ENCODE results near the gene LMX1B. TPM values are rescaled to one million over a fixed set of nuclear protein-coding genes. Genes with fewer than 3 reads are reported as not detected.
"Not testable (repeated sequence)": the region's sequence is repeated elsewhere in the genome, so short reads cannot be mapped to it uniquely, and the experiment has no call there.

Gene LMX1B
- total and polyA plus RNA-seq, 2 donors (not counting 3 experiments of a cell fraction or from before 2014, with no cell fraction given) = not detected

DNA sequence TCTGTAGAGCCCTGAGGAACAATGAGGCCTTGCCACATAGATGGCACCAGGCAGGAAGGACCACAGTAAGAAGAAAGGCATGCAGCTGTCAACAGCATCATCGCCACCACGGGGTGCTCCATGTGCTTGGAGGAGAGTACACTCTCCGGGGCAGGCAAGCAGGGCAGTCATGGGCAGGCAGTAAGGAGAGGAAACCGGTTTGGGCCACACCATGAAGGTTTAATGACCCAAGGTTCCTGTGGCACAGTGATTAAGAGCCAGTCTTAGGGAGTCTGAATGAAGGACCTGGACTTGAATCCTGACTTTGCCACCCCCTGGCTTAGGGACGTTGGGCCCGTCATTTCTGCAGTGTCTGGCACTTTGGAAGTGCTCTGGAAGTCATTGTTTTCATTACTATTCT, 110.5 kb downstream of the LMX1B start:
- intact Hi-C loops (cut with micrococcal nuclease) = no loop called here
- dilution Hi-C loops (cut with MboI; ENCODE audit: extremely low pct_ligation_motif_present, low sequenced_read_pairs) = no loop called here
- Histone ChIP-seq H4K20me1 (replicated peaks; ENCODE audit: control insufficient read depth, extremely low read depth, insufficient read depth, low read length) (no peaks in the 10 kb centered on the region), H3K36me3 (ENCODE audit: control insufficient read depth in 2 of 2, extremely low read depth in 1 of 2, insufficient read depth in 2 of 2, low read length in 2 of 2) (no peaks in the 10 kb centered on the region), H3K4me3 (replicated peaks in 1 of 3; ENCODE audit: insufficient read depth in 1 of 3, low read depth in 1 of 3, low read length in 3 of 3) (no peak overlapping the region), H2AFZ (ENCODE audit: low read depth, low read length) (no peak overlapping the region), H3K4me2 (ENCODE audit: insufficient read depth, low read length) (no peak overlapping the region), H3K27ac (ENCODE audit: insufficient read depth, low read depth, low read length) (no peak overlapping the region), H3K4me1 (ENCODE audit: control insufficient read depth, extremely low read depth, insufficient read depth, low read length) (no peaks in the 10 kb centered on the region), H3K9me3 (replicated peaks; ENCODE audit: control insufficient read depth, insufficient read depth, low read length) (no peaks in the 10 kb centered on the region), H3K9me1 (replicated peaks; ENCODE audit: control insufficient read depth, extremely low read depth, insufficient read depth, low read length) (no peaks in the 10 kb centered on the region), H3K27me3 (ENCODE audit: control insufficient read depth in 2 of 2, insufficient read depth in 2 of 2, low read length in 2 of 2) (peaks cover 9 to 12% of the 10 kb centered on the region in 2 experiments), H3K9ac (replicated peaks; ENCODE audit: extremely low read depth, insufficient read depth, low read length) (no peak overlapping the region), H3K79me2 (ENCODE audit: control insufficient read depth, insufficient read depth, low read length) (no peaks in the 10 kb centered on the region)
- TF ChIP-seq JUN (IDR thresholded peaks at IDR 0.05; ENCODE audit: borderline replicate concordance, insufficient read depth, insufficient read length, low read depth) = no peak
- TF ChIP-seq MYC (IDR thresholded peaks at IDR 0.05; ENCODE audit: low read depth, low read length) = no peak
- no peak for TF ChIP-seq FOS (IDR thresholded peaks at IDR 0.05; ENCODE audit: borderline replicate concordance, insufficient read depth, low read length)
- TF ChIP-seq POLR2A (IDR thresholded peaks at IDR 0.05; ENCODE audit: low read depth, low read length) = no peak
- TF ChIP-seq GATA2 (IDR thresholded peaks at IDR 0.05; ENCODE audit: insufficient read depth, insufficient read length, low read depth, low read length) = no peak
- no peak for TF ChIP-seq EZH2 (IDR thresholded peaks at IDR 0.05; ENCODE audit: borderline replicate concordance, low read depth, low read length, severe bottlenecking)
- no peak for TF ChIP-seq POLR2AphosphoS5 (IDR thresholded peaks at IDR 0.05; ENCODE audit: insufficient read depth, low read depth, low read length)
- TF ChIP-seq, protein P1, sequence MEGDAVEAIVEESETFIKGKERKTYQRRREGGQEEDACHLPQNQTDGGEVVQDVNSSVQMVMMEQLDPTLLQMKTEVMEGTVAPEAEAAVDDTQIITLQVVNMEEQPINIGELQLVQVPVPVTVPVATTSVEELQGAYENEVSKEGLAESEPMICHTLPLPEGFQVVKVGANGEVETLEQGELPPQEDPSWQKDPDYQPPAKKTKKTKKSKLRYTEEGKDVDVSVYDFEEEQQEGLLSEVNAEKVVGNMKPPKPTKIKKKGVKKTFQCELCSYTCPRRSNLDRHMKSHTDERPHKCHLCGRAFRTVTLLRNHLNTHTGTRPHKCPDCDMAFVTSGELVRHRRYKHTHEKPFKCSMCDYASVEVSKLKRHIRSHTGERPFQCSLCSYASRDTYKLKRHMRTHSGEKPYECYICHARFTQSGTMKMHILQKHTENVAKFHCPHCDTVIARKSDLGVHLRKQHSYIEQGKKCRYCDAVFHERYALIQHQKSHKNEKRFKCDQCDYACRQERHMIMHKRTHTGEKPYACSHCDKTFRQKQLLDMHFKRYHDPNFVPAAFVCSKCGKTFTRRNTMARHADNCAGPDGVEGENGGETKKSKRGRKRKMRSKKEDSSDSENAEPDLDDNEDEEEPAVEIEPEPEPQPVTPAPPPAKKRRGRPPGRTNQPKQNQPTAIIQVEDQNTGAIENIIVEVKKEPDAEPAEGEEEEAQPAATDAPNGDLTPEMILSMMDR (IDR thresholded peaks at IDR 0.05; ENCODE audit: extremely low read depth in 1 of 2, insufficient read depth in 1 of 2, low read depth in 1 of 2, low read length in 2 of 2) = no peak
- TF ChIP-seq, protein P2, sequence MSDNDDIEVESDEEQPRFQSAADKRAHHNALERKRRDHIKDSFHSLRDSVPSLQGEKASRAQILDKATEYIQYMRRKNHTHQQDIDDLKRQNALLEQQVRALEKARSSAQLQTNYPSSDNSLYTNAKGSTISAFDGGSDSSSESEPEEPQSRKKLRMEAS (IDR thresholded peaks at IDR 0.05; ENCODE audit: insufficient read depth, insufficient read length) = no peak
- FAIRE-seq (no peak), DNase-seq (ENCODE audit: low read depth, low spot score) (no peak)
- POLR2A ChIA-PET = no interaction called here
- BruUV-seq (replicated peaks) = no TSS peak
- CTCF ChIA-PET = interaction anchor here (0.9 to 3.5 kb wide), 3 partner anchors 18 to 58 kb away, joined by 3 to 18 read pairs (median 4); no protein-coding TSS in a partner anchor

DNA sequence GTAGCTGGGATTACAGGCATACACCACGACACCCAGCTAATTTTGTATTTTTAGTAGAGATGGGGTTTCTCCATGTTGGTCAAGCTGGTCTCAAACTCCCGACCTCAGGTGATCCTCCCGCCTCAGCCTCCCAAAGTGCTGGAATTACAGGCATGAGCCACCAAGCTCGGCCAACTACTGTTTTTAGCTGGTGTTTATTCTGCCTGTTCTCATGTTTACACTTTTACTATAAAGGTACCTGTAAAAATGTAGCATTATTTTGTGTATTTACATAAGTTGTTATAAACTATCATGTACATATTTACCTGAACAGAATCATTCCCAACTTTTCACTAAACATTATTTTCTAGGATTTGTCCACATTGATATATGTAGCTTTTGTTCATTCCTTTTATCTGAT, 111.8 kb downstream of the LMX1B start:
- intact Hi-C loops (cut with micrococcal nuclease); DNase-seq (ENCODE audit: low read depth, low spot score); H3K4me2 ChIP-seq (ENCODE audit: insufficient read depth, low read length); H3K36me3 ChIP-seq (ENCODE audit: control insufficient read depth in 2 of 2, extremely low read depth in 1 of 2, insufficient read depth in 2 of 2, low read length in 2 of 2); H4K20me1 ChIP-seq (replicated peaks; ENCODE audit: control insufficient read depth, extremely low read depth, insufficient read depth, low read length); H3K9me3 ChIP-seq (replicated peaks; ENCODE audit: control insufficient read depth, insufficient read depth, low read length); H2AFZ ChIP-seq (ENCODE audit: low read depth, low read length); H3K27ac ChIP-seq (ENCODE audit: insufficient read depth, low read depth, low read length); FAIRE-seq; POLR2A ChIA-PET; BruUV-seq (replicated peaks); H3K9ac ChIP-seq (replicated peaks; ENCODE audit: extremely low read depth, insufficient read depth, low read length); H3K79me2 ChIP-seq (ENCODE audit: control insufficient read depth, insufficient read depth, low read length); H3K4me3 ChIP-seq (replicated peaks in 1 of 3; ENCODE audit: insufficient read depth in 1 of 3, low read depth in 1 of 3, low read length in 3 of 3); dilution Hi-C loops (cut with MboI; ENCODE audit: extremely low pct_ligation_motif_present, low sequenced_read_pairs); H3K9me1 ChIP-seq (replicated peaks; ENCODE audit: control insufficient read depth, extremely low read depth, insufficient read depth, low read length); H3K4me1 ChIP-seq (ENCODE audit: control insufficient read depth, extremely low read depth, insufficient read depth, low read length): not testable (repeated sequence)
- CTCF ChIA-PET = interaction anchor here (1.9 to 3.5 kb wide), 2 partner anchors 20 to 56 kb away, joined by 4 to 18 read pairs; no protein-coding TSS in a partner anchor
- H3K27me3 ChIP-seq (ENCODE audit: control insufficient read depth in 2 of 2, insufficient read depth in 2 of 2, low read length in 2 of 2) = peaks cover 9 to 13% of the 10 kb centered on the region in 2 experiments

DNA sequence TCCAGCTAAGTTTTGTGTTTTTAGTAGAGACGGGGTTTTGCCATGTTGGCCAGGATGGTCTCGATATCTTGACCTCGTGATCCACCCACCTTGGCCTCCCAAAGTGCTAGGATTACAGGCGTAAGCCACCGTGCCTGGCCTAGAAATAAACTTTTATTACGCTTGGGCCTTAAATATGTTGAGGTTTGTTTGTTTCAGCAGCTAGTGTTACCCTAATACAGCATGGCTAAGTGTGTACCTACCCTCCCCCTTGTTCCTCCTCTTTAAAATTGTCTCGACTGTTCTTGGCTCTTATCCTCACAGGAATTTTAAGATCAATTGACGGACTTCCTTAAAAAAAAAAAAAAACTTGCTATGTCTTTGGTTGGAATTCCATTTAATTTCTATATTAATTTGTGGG, 114.5 kb downstream of the LMX1B start:
- DNase-seq (ENCODE audit: low read depth, low spot score); H4K20me1 ChIP-seq (replicated peaks; ENCODE audit: control insufficient read depth, extremely low read depth, insufficient read depth, low read length); H3K9me1 ChIP-seq (replicated peaks; ENCODE audit: control insufficient read depth, extremely low read depth, insufficient read depth, low read length); dilution Hi-C loops (cut with MboI; ENCODE audit: extremely low pct_ligation_motif_present, low sequenced_read_pairs); FAIRE-seq; H3K9me3 ChIP-seq (replicated peaks; ENCODE audit: control insufficient read depth, insufficient read depth, low read length); intact Hi-C loops (cut with micrococcal nuclease); H3K36me3 ChIP-seq (ENCODE audit: control insufficient read depth in 2 of 2, extremely low read depth in 1 of 2, insufficient read depth in 2 of 2, low read length in 2 of 2); H3K79me2 ChIP-seq (ENCODE audit: control insufficient read depth, insufficient read depth, low read length); H2AFZ ChIP-seq (ENCODE audit: low read depth, low read length); H3K9ac ChIP-seq (replicated peaks; ENCODE audit: extremely low read depth, insufficient read depth, low read length); POLR2A ChIA-PET; H3K4me1 ChIP-seq (ENCODE audit: control insufficient read depth, extremely low read depth, insufficient read depth, low read length); BruUV-seq (replicated peaks); H3K4me2 ChIP-seq (ENCODE audit: insufficient read depth, low read length); H3K27ac ChIP-seq (ENCODE audit: insufficient read depth, low read depth, low read length); H3K4me3 ChIP-seq (replicated peaks in 1 of 3; ENCODE audit: insufficient read depth in 1 of 3, low read depth in 1 of 3, low read length in 3 of 3): not testable (repeated sequence)
- CTCF ChIA-PET = interaction anchor here (1.4 to 2.2 kb wide), 2 partner anchors 22 to 23 kb away, joined by 6 to 7 read pairs; no protein-coding TSS in a partner anchor
- H3K27me3 ChIP-seq (ENCODE audit: control insufficient read depth in 2 of 2, insufficient read depth in 2 of 2, low read length in 2 of 2) = peaks cover 9 to 13% of the 10 kb centered on the region in 2 experiments

Data from endothelial cell of umbilical vein (primary cell).